Testis (tissue), 3 donors: ENCODE results near the gene RNASE1. TPM values are rescaled to one million over a fixed set of nuclear protein-coding genes. Genes with fewer than 3 reads are reported as not detected.

Experiments
- DNase-seq: peaks from one replicate; pipeline ENCODE4 v3.0.0-alpha.2; 2019
- H3K27ac ChIP-seq, 2 donors: fragments of 200-600 bp; sonication (generic); one replicate each; pipeline ENCODE4 v1.5.1; 2019
- H3K27me3 ChIP-seq: fragments of 200-600 bp; sonication (generic); one replicate; pipeline ENCODE4 v1.5.1; 2019
- H3K36me3 ChIP-seq: fragments of 200-600 bp; sonication (generic); one replicate; pipeline ENCODE4 v1.5.1; 2017; ENCODE audit warnings: low read depth; ENCODE audit errors: missing control alignments
- H3K4me1 ChIP-seq: fragments of 200-600 bp; sonication (generic); one replicate; pipeline ENCODE4 v1.5.1; 2019
- H3K4me3 ChIP-seq, 2 donors: fragments of 200-600 bp; sonication (generic); one replicate each; pipeline ENCODE4 v1.5.1; 2017 to 2019
- H3K9me3 ChIP-seq: fragments of 200-600 bp; sonication (generic); one replicate; pipeline ENCODE4 v1.5.1; 2017
- CTCF ChIP-seq, 3 experiments: fragments of 450-650 bp in 2 of 3; fragments of 200-600 bp in 1 of 3; sonication (generic) in 1 of 3; IDR thresholded peaks; one replicate each; pipeline ENCODE4 v1.5.1; 2016 to 2019; ENCODE audit warnings: antibody characterized with exemption in 3 of 3, mild to moderate bottlenecking in 2 of 3, moderate library complexity in 1 of 3
- POLR2A ChIP-seq: fragments of 450-650 bp; IDR thresholded peaks from one replicate; pipeline ENCODE4 v1.6.1; 2017; ENCODE audit warnings: antibody characterized with exemption, mild to moderate bottlenecking, moderate library complexity
- WGBS, 2 donors: methylation state at CpG; one replicate each; pipeline ENCODE4 v1.1.5; 2018; 5-methylcytosine and 5-hydroxymethylcytosine counted together
- intact Hi-C: fragments of 100-400 bp; cut with DNase I; formaldehyde crosslinking; loops from one replicate; pipeline ENCODE4 v1.15.1; 2023; ENCODE audit warnings: low total_unique reads
- polyA plus RNA-seq: library from polyadenylated mRNA; stranded (reverse); fragments of 350-450 nt; fragmentation: Illumina TruSeq; extraction: RNeasy Lipid Tissue Mini Kit (QIAGEN cat#74804); gene quantifications from one replicate; pipeline ENCODE4 v1.2.3, GENCODE V29; 2014; ENCODE audit warnings: low read depth, low replicate concordance; ENCODE audit not compliant: insufficient read depth
- total RNA-seq, 2 donors: library from RNA; depleted of rRNA; stranded (reverse); fragments of >200 nt; gene quantifications; one replicate each; pipeline ENCODE4 v1.2.3, GENCODE V29; 2016

The RNASE1 gene
- total and polyA plus RNA-seq, 3 donors from 2014 or later: 1,880 to 2,939 (median 2,192) TPM

GRCh38 chr14:20808162-20808483 is 5.5 kb upstream of the RNASE1 start:
- H3K27ac ChIP-seq: no peak overlapping the region
- H3K4me1 ChIP-seq: peaks cover 8% of the 10 kb centered on the region
- no peak for DNase-seq
- no peak overlapping the region for H3K4me3 ChIP-seq
- H3K36me3 ChIP-seq: no peaks in the 10 kb centered on the region
- H3K9me3 ChIP-seq: no peaks in the 10 kb centered on the region
- TF ChIP-seq POLR2A: no peak
- TF ChIP-seq CTCF (IDR thresholded peaks at IDR 0.05): no peak
- no peaks in the 10 kb centered on the region for H3K27me3 ChIP-seq
- intact Hi-C loops: no loop called here
- WGBS, 2 donors: 68 to 72% methylated on average over 3 of the region's 3 CpGs

- intact Hi-C loops: no loop called here
- Histone ChIP-seq H3K27me3 (no peaks in the 10 kb centered on the region), H3K4me1 (peaks cover 11% of the 10 kb centered on the region), H3K4me3 (no peak overlapping the region), H3K36me3 (no peaks in the 10 kb centered on the region), H3K9me3 (no peaks in the 10 kb centered on the region), H3K27ac (no peak overlapping the region)
- DNase-seq: no peak
- WGBS, 2 donors: 50 to 59% methylated on average over 6 of the region's 6 CpGs
- TF ChIP-seq CTCF (IDR thresholded peaks at IDR 0.05) (no peak), POLR2A (no peak)
Observed at GRCh38 chr14:20807304-20808161, 4.9 kb upstream of the RNASE1 start.

- Histone ChIP-seq H3K27ac (no peak overlapping the region), H3K4me3 (no peak overlapping the region), H3K4me1 (peaks cover 11% of the 10 kb centered on the region), H3K9me3 (no peaks in the 10 kb centered on the region), H3K27me3 (no peaks in the 10 kb centered on the region), H3K36me3 (no peaks in the 10 kb centered on the region)
- intact Hi-C loops: no loop called here
- WGBS, 2 donors: 87 to 94% methylated on average over 6 of the region's 6 CpGs
- DNase-seq: no peak
- TF ChIP-seq CTCF (IDR thresholded peaks at IDR 0.05) (no peak), POLR2A (no peak)
Observed at GRCh38 chr14:20805485-20805884, 2.8 kb upstream of the RNASE1 start.

GRCh38 chr14:20803223-20803622 is 579 bp upstream of the RNASE1 start:
- Histone ChIP-seq H3K27ac (peak overlapping the region; percentile 41 to 67), H3K4me3 (no peak overlapping the region), H3K36me3 (no peaks in the 10 kb centered on the region), H3K4me1 (peaks cover 17% of the 10 kb centered on the region), H3K27me3 (no peaks in the 10 kb centered on the region), H3K9me3 (no peaks in the 10 kb centered on the region)
- peak; percentile 44 for DNase-seq
- no peak for TF ChIP-seq CTCF (IDR thresholded peaks at IDR 0.05)
- TF ChIP-seq POLR2A: no peak
- intact Hi-C loops: no loop called here
- WGBS, 2 donors: 32 to 48% methylated on average over 7 of the region's 7 CpGs

GRCh38 chr14:20801726-20802125 is 918 bp downstream of the RNASE1 start:
- Histone ChIP-seq H3K4me1 (peaks cover 17% of the 10 kb centered on the region), H3K4me3 (peak overlapping the region; percentile 32 to 64), H3K9me3 (no peaks in the 10 kb centered on the region), H3K27ac (peak overlapping the region; percentile 75 to 82), H3K27me3 (no peaks in the 10 kb centered on the region), H3K36me3 (no peaks in the 10 kb centered on the region)
- intact Hi-C loops: no loop called here
- 19 to 21% methylated on average over 4 to 9 of the region's 9 CpGs for WGBS, 2 donors
- TF ChIP-seq POLR2A (no peak), CTCF (IDR thresholded peaks at IDR 0.05) (no peak)
- DNase-seq: peak; percentile 58
